Smooth muscle cell (in vitro differentiated cells): ENCODE results near the gene MACROD2. TPM values are rescaled to one million over a fixed set of nuclear protein-coding genes. Genes with fewer than 3 reads are reported as not detected.

ENCODE experiments used
- DNase-seq: peaks from one replicate; lab custom pipeline; 2025; ENCODE audit not compliant: unreplicated experiment; lab: John Stamatoyannopoulos, UW
- H2AFZ ChIP-seq: fragments of 200-600 bp; sonication (generic); 2 replicates; pipeline ENCODE4 v1.6.0; 2016; ENCODE audit warnings: antibody characterized with exemption, low read depth, mild to moderate bottlenecking
- H3F3A ChIP-seq: fragments of 200-600 bp; sonication (generic); 2 replicates; pipeline ENCODE4 v1.6.0; 2017; ENCODE audit warnings: antibody characterized with exemption, low read depth
- H3K27ac ChIP-seq: fragments of 200-600 bp; sonication (generic); 2 replicates; pipeline ENCODE4 v1.5.1; 2016; ENCODE audit warnings: low read depth, mild to moderate bottlenecking
- H3K27me3 ChIP-seq: fragments of 200-600 bp; sonication (generic); 2 replicates; pipeline ENCODE4 v1.6.1; 2016; ENCODE audit warnings: low read depth, mild to moderate bottlenecking
- H3K36me3 ChIP-seq: fragments of 200-600 bp; sonication (generic); 2 replicates; pipeline ENCODE4 v1.5.1; 2016; ENCODE audit warnings: low read depth
- H3K4me1 ChIP-seq: fragments of 200-600 bp; sonication (generic); 2 replicates; pipeline ENCODE4 v1.5.1; 2016; ENCODE audit warnings: low read depth
- H3K4me2 ChIP-seq: fragments of 200-600 bp; sonication (generic); 2 replicates; pipeline ENCODE4 v1.6.0; 2016; ENCODE audit warnings: mild to moderate bottlenecking
- H3K4me3 ChIP-seq: fragments of 200-600 bp; sonication (generic); 2 replicates; pipeline ENCODE4 v1.5.1; 2016; ENCODE audit warnings: mild to moderate bottlenecking
- H3K79me2 ChIP-seq: fragments of 200-600 bp; sonication (generic); 2 replicates; pipeline ENCODE4 v1.6.0; 2016; ENCODE audit warnings: low read depth, mild to moderate bottlenecking
- H3K9ac ChIP-seq: fragments of 200-600 bp; sonication (generic); 2 replicates; pipeline ENCODE4 v1.6.0; 2016; ENCODE audit warnings: low read depth
- H3K9me3 ChIP-seq: fragments of 200-600 bp; sonication (generic); replicated peaks from 2 replicates; pipeline ENCODE4 v1.5.1; 2016; ENCODE audit warnings: low read depth
- H4K20me1 ChIP-seq: fragments of 200-600 bp; sonication (generic); 2 replicates; pipeline ENCODE4 v1.6.0; 2016; ENCODE audit warnings: low read depth
- CTCF ChIP-seq: fragments of 200-600 bp; sonication (generic); IDR thresholded peaks from 2 replicates; pipeline ENCODE4 v1.5.1; 2017; ENCODE audit warnings: borderline replicate concordance, mild to moderate bottlenecking, antibody characterized with exemption; ENCODE audit not compliant: insufficient read depth, poor library complexity, severe bottlenecking
- WGBS: methylation state at CpG from one replicate; pipeline ENCODE4 v1.1.7; 2016; ENCODE audit warnings: low lambda C conversion rate; 5-methylcytosine and 5-hydroxymethylcytosine counted together
- polyA plus RNA-seq: library from polyadenylated mRNA; unstranded; fragments of >200 nt; fragmentation: Nextera tagmentation; extraction: Ambion mirVana; gene quantifications from 2 replicates; pipeline ENCODE4 v1.2.1, GENCODE V29; 2016
- total RNA-seq: library from RNA; depleted of rRNA; stranded (reverse); fragments of >200 nt; gene quantifications from 2 replicates; pipeline ENCODE4 v1.2.3, GENCODE V29; 2014

The MACROD2 gene
- total and polyA plus RNA-seq, 2 experiments from 2014 or later: 0.04 to 0.32 TPM

- Histone ChIP-seq H3K9ac (no peak overlapping the region), H4K20me1 (no peaks in the 10 kb centered on the region), H3K4me2 (no peak overlapping the region), H3K36me3 (no peaks in the 10 kb centered on the region), H2AFZ (no peak overlapping the region), H3K27ac (no peak overlapping the region), H3K27me3 (no peaks in the 10 kb centered on the region), H3K9me3 (no peaks in the 10 kb centered on the region), H3K4me3 (no peak overlapping the region), H3F3A (no peaks in the 10 kb centered on the region), H3K79me2 (no peaks in the 10 kb centered on the region), H3K4me1 (peaks cover 6% of the 10 kb centered on the region)
- WGBS: 96% methylated on average over 4 of the region's 4 CpGs
- no peak for DNase-seq
- no peak for TF ChIP-seq CTCF
Observed at GRCh38 chr20:14580418-14581074, 585.2 kb downstream of the MACROD2 start.

GRCh38 chr20:14581731-14582130 is 586.4 kb downstream of the MACROD2 start:
- DNase-seq: no peak
- no peak overlapping the region for H2AFZ ChIP-seq
- WGBS: 92% methylated on average over 3 of the region's 3 CpGs
- no peaks in the 10 kb centered on the region for H4K20me1 ChIP-seq
- H3K36me3 ChIP-seq: no peaks in the 10 kb centered on the region
- peaks cover 6% of the 10 kb centered on the region for H3K4me1 ChIP-seq
- no peak overlapping the region for H3K4me3 ChIP-seq
- H3K79me2 ChIP-seq: no peaks in the 10 kb centered on the region
- no peak for TF ChIP-seq CTCF
- no peaks in the 10 kb centered on the region for H3F3A ChIP-seq
- H3K4me2 ChIP-seq: no peak overlapping the region
- H3K27me3 ChIP-seq: no peaks in the 10 kb centered on the region
- no peak overlapping the region for H3K27ac ChIP-seq
- H3K9me3 ChIP-seq: no peaks in the 10 kb centered on the region
- H3K9ac ChIP-seq: no peak overlapping the region

DNA sequence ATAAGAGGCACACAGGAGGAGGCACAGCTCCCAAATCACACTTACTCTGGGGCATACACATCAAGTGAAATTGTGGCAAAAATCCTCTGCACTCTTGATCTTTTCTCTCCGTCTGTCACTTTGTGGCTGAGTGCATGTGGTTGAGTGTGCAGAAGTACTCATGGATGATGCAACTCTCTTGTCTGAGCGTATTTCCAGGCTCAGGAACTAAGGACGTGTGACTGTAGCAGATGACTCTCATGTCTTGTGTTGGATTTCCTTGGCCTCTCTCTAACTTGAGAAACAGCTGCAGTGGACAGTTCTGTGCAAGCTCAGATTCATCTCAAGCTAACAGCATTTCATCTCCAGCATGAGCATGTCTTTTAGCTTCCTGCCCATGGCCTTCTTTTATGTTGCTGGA is 587.5 kb downstream of the MACROD2 start:
- no peak overlapping the region for H3K27ac ChIP-seq
- H2AFZ ChIP-seq: peak overlapping the region; percentile 1
- no peak overlapping the region for H3K4me3 ChIP-seq
- peaks cover 6% of the 10 kb centered on the region for H3K4me1 ChIP-seq
- H4K20me1 ChIP-seq: no peaks in the 10 kb centered on the region
- no peaks in the 10 kb centered on the region for H3K36me3 ChIP-seq
- no peak for TF ChIP-seq CTCF
- H3K4me2 ChIP-seq: no peak overlapping the region
- H3K9me3 ChIP-seq: no peaks in the 10 kb centered on the region
- WGBS: 12% methylated on average over 3 of the region's 3 CpGs
- H3K27me3 ChIP-seq: no peaks in the 10 kb centered on the region
- no peak for DNase-seq
- H3K9ac ChIP-seq: no peak overlapping the region
- H3F3A ChIP-seq: no peaks in the 10 kb centered on the region
- no peaks in the 10 kb centered on the region for H3K79me2 ChIP-seq

GRCh38 chr20:14583413-14583812 is 588.1 kb downstream of the MACROD2 start:
- H3K27ac ChIP-seq: no peak overlapping the region
- DNase-seq: no peak

More at GRCh38 chr20:14583413-14583812, 588.1 kb downstream of the MACROD2 start:
- Histone ChIP-seq H3K4me3 (no peak overlapping the region), H3K9ac (no peak overlapping the region), H3F3A (no peaks in the 10 kb centered on the region), H3K9me3 (no peaks in the 10 kb centered on the region), H3K27me3 (no peaks in the 10 kb centered on the region), H3K4me1 (peaks cover 6% of the 10 kb centered on the region), H3K36me3 (no peaks in the 10 kb centered on the region), H4K20me1 (no peaks in the 10 kb centered on the region), H2AFZ (no peak overlapping the region), H3K79me2 (no peaks in the 10 kb centered on the region), H3K4me2 (no peak overlapping the region)
- WGBS: 64% methylated on average over 1 of the region's 1 CpG
- no peak for TF ChIP-seq CTCF
